ENCODE data around the gene UBXN11.
A peak's percentile ranks its signal among the peaks of the same experiment; 100 is the strongest.

Gene UBXN11

GRCh38 chr1:26284597-26285347 is 21.7 kb downstream of the UBXN11 start:
- DNase-seq = peak; percentile 93

GRCh38 chr1:26283871-26284596 is 22.4 kb downstream of the UBXN11 start:
- DNase-seq = no peak

GRCh38 chr1:26283279-26283853 is 23.1 kb downstream of the UBXN11 start:
- no peak for DNase-seq

GRCh38 chr1:26282401-26282918 is 24.0 kb downstream of the UBXN11 start:
- no peak for DNase-seq

GRCh38 chr1:26281971-26282370 is 24.5 kb downstream of the UBXN11 start:
- peak; percentile 22 for DNase-seq

- DNase-seq = no peak
Measured at GRCh38 chr1:26281091-26281958, 25.1 kb downstream of the UBXN11 start.

- DNase-seq = no peak
Measured at GRCh38 chr1:26280333-26281042, 25.9 kb downstream of the UBXN11 start.

- peak; percentile 69 for DNase-seq
Measured at GRCh38 chr1:26279456-26280332, 26.7 kb downstream of the UBXN11 start, which contains the start of gene SH3BGRL3. Gene SH3BGRL3 (plus strand): TSS chr1:26280086. CDS start chr1:26280156, 70 bp downstream.

GRCh38 chr1:26278724-26279455 is 27.5 kb downstream of the UBXN11 start:
- peak; percentile 79 for DNase-seq

GRCh38 chr1:26278303-26278702 is 28.1 kb downstream of the UBXN11 start:
- DNase-seq = no peak

GRCh38 chr1:26277719-26278118 is 28.7 kb downstream of the UBXN11 start:
- DNase-seq = no peak

GRCh38 chr1:26277261-26277661 is 29.2 kb downstream of the UBXN11 start:
- DNase-seq = no peak

GRCh38 chr1:26276432-26276838 is 30.0 kb downstream of the UBXN11 start:
- DNase-seq = no peak

GRCh38 chr1:26275580-26276431 is 30.6 kb downstream of the UBXN11 start:
- peak; percentile 58 for DNase-seq

- DNase-seq = peak; percentile 42
Measured at GRCh38 chr1:26274801-26275425, 31.5 kb downstream of the UBXN11 start.

GRCh38 chr1:26269198-26269550 is 37.3 kb downstream of the UBXN11 start:
- DNase-seq = no peak

- DNase-seq = no peak
Measured at GRCh38 chr1:26268290-26269197, 37.9 kb downstream of the UBXN11 start.

GRCh38 chr1:26265405-26265804 is 41.0 kb downstream of the UBXN11 start:
- DNase-seq = no peak
